Stromal cell of bone marrow (primary cell): ENCODE measurements around the gene MACO1.
"Not testable (repeated sequence)": the region's sequence is repeated elsewhere in the genome, so short reads cannot be mapped to it uniquely, and the experiment has no call there.

Experiments used
- DNase-seq: peaks from one replicate; pipeline ENCODE4 v3.0.0-alpha.2; 2012; ENCODE audit warnings: low read depth

MACO1 gene

DNA sequence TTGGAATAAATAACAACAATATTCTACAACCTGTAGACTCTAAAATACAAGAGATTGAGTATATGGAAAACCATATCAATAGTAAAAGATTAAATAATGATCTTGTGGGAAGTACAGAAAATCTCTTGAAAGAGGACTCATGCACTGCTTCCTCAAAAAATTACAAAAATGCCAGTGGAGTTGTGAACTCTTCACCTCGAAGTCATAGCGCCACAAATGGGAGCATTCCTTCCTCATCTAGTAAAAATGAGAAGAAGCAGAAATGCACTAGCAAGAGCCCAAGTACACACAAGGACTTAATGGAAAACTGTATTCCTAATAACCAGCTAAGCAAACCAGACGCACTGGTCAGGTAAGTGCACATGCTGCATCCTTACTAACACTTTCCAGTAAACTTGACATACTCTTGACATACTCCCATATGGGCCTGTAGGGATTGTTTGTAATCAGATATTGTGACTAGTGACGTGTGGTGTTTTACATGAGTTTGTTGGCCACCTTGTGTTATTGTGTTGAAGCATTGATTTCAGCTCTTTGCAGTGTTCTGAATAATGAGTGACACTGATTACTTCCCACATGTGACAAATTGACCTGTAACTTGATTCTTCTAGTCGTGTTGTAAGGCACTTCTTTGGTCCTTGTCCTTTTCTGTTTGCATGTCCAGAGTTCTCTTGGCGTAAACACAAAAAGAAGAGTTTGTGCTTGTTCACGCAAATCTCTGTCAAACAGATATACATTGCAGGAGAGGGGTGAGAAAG, 28.0 kb downstream of the MACO1 start:
- no peak for DNase-seq

GRCh38 chr1:25460020-25460419, 29.3 kb downstream of the MACO1 start:
- no peak for DNase-seq

GRCh38 chr1:25460816-25461215, 30.1 kb downstream of the MACO1 start:
- DNase-seq = not testable (repeated sequence)

DNA sequence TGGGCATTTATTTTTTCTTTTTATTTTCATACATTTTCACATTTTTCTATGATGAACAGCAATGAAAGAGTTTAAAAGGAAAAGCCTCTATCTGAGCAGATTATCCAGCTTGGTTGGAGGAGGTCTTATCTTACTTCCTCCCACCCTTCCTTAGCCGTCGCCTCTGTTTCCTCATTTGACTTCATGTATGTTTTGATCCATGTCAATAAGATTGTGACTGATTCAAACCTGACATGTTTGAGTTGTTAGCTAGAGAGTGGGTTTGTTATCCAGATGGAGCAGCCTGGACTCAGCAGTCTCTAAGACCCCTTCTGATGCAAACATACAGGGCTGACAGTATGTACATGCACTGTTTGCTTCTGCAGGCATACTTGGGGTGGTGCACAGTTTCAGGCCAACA, 31.2 kb downstream of the MACO1 start:
- no peak for DNase-seq

GRCh38 chr1:25462732-25463131, 32.0 kb downstream of the MACO1 start:
- DNase-seq = no peak

DNA sequence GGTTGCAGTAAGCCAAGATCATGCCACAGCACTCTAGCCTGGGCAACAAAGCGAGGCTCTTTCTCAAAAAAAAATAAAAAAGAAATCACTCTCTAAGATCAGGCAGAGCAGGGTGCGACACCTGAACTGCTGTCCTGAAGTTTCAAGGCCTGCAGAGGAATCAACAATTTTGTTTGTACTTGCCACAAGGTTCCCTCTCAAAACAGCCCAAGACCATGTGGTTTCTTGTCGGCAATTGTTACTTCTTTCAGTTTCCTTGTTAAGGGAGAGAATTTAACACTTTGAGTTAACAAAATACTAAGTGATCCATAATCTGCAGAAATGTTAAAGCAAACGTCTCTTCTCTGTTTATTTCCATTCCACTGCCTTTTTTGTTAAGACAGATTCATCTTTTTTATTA, 36.5 kb downstream of the MACO1 start:
- DNase-seq = no peak

DNA sequence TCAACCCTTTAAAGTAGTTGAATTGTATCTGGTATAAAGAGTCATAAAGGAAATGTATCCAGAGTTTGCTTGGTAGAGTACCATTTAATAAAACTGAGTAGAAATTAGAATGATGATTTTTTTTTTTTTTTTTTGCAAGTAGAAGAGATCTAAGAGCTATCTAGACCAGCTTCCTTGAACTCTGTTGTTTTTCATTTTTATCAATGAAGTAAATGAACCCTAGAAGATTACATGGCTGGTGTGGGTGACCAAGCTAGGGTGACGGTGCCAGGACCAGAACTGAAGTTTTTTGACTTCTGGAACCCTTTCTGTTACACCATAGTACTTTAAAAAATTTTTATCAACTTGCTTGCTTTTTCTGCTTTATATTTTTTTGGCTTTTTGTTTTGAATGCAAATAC, 36.9 kb downstream of the MACO1 start:
- DNase-seq = no peak

DNA sequence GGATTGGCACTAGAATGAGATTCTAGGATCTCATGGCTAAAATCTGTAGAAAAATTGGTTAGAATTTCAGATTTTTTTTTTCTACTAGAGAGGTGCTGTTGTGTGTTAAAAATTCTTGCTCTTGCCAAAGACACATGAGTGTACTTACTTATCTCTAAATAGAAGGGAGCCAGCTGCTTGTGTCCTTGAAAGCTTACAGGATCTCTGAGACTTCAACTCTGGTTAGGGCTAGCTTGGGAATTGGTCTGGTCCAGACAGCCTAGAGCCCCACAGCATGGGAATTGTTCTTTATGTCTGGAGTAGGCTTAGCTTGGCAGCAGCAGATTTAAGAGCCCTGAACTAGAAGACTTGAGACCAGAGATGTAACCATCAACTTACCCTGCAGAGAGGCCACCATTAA, 37.3 kb downstream of the MACO1 start:
- DNase-seq = no peak

GRCh38 chr1:25469177-25469576, 38.5 kb downstream of the MACO1 start:
- peak; percentile 40 for DNase-seq

DNA sequence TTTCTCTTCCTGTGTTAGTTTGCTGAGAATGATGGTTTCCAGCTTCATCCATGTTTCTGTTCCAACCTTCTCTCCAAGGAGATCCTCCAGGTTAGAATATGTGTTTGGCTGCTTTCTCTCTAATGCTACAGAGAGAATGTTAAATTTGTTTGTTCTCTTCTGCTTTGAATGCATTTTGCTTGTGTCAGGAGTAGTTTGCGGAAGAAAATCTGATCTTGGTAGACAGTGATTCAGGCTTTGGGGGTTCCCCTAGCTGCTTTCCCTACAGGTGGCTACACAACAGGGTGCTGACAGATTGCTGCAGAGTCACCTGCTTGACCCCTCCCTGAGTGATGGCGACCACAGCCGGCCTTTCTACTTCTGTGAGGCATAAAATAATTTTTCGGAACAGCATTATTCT, 41.8 kb downstream of the MACO1 start:
- DNase-seq = no peak

DNA sequence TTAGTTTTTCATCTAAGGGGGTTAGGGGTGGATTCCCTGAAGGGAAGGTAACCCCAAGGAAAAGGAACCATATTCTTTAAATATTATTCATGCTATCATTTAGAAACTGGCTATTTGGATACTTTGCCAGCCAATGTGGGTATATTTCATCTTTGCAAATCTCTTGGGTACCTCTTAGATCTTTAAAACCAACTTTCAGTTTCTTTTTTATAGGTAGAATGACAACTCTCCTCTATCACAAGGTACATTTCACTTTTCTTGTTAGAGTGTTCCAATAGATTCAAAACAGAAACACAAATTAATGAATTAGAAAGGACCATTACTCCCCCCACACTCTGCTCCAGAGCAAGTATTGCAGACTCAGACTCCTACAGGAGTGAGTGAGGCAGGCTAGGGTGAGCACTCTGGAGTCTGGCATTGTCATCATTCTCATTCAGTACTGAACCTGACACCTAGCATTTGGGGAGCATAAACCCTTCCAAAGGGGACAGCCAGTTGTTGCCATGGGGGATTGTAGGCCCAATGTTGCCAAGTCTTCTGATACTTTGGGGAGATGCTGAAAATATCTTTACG, 43.0 kb downstream of the MACO1 start:
- no peak for DNase-seq

- no peak for DNase-seq
Observed at GRCh38 chr1:25474439-25475047, 43.8 kb downstream of the MACO1 start.

GRCh38 chr1:25476186-25477097, 45.7 kb downstream of the MACO1 start:
- no peak for DNase-seq

GRCh38 chr1:25477448-25478034, 46.8 kb downstream of the MACO1 start:
- DNase-seq = no peak

DNA sequence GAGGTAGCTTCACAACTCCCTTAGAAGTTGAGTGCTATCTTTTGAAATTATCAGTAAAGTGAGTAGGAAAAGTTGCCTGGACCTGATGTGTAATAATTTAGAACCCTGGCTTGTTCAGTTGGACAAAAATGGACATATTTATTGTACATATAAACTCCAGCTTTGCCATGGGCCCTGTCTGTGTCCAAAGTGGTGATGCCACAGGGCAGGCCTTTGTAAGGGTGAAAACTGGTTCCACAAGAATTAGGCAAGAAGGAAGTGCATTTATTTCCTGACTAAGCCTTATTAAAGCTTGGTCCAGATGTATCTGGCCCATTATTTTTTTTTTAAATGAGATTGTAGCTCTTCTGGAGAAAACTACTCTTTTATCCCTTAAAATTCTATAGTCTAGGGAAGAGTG, 47.9 kb downstream of the MACO1 start:
- DNase-seq = no peak

- no peak for DNase-seq
Observed at GRCh38 chr1:25481625-25482024, 50.9 kb downstream of the MACO1 start.

- DNase-seq = no peak
Observed at GRCh38 chr1:25482211-25482610, 51.5 kb downstream of the MACO1 start.

GRCh38 chr1:25484096-25484495, 53.4 kb downstream of the MACO1 start:
- DNase-seq = no peak

- DNase-seq = no peak
Observed at GRCh38 chr1:25484533-25484932, 53.8 kb downstream of the MACO1 start.

- no peak for DNase-seq
Observed at GRCh38 chr1:25485536-25486411, 55.1 kb downstream of the MACO1 start.

- no peak for DNase-seq
Observed at GRCh38 chr1:25486602-25487001, 55.9 kb downstream of the MACO1 start.
